ENCODE results near the gene TTC21B. TPM values are rescaled to one million over a fixed set of nuclear protein-coding genes. Genes with fewer than 3 reads are reported as not detected.

Gene TTC21B
- total and polyA plus RNA-seq, 9 donors: 16.0 to 25.5 (median 18.1) TPM

GRCh38 chr2:165891943-165892342, 61.6 kb downstream of the TTC21B start:
- H3K27me3 ChIP-seq (ENCODE audit: control insufficient read depth, insufficient read depth, low read length): no peaks in the 10 kb centered on the region
- no peak overlapping the region for H3K4me3 ChIP-seq (ENCODE audit: low read length)
- no peak overlapping the region for H3K27ac ChIP-seq (ENCODE audit: low read length)
- H3K9me3 ChIP-seq (replicated peaks; ENCODE audit: control insufficient read depth, low read depth, low read length): no peaks in the 10 kb centered on the region
- H3K36me3 ChIP-seq (ENCODE audit: control insufficient read depth, insufficient read depth, low read length): peaks cover 24% of the 10 kb centered on the region
- WGBS (ENCODE audit: insufficient coverage): no CpG with 5 or more reads among the region's 2 CpGs
- H3K4me1 ChIP-seq (ENCODE audit: control insufficient read depth, insufficient read depth, low read length): no peaks in the 10 kb centered on the region
- DNase-seq: no peak

- Histone ChIP-seq H3K36me3 (ENCODE audit: control insufficient read depth, insufficient read depth, low read length) (peaks cover 20% of the 10 kb centered on the region), H3K4me3 (ENCODE audit: low read length) (no peak overlapping the region), H3K27me3 (ENCODE audit: control insufficient read depth, insufficient read depth, low read length) (no peaks in the 10 kb centered on the region), H3K27ac (ENCODE audit: low read length) (no peak overlapping the region), H3K4me1 (ENCODE audit: control insufficient read depth, insufficient read depth, low read length) (no peaks in the 10 kb centered on the region), H3K9me3 (replicated peaks; ENCODE audit: control insufficient read depth, low read depth, low read length) (no peaks in the 10 kb centered on the region)
- no peak for DNase-seq
- WGBS (ENCODE audit: insufficient coverage): no CpG with 5 or more reads among the region's 1 CpG
These were observed 62.2 kb downstream of the TTC21B start for GRCh38 chr2:165891345-165891744.

GRCh38 chr2:165889798-165890197, 63.8 kb downstream of the TTC21B start:
- H3K36me3 ChIP-seq (ENCODE audit: control insufficient read depth, insufficient read depth, low read length): peaks cover 17% of the 10 kb centered on the region
- H3K4me1 ChIP-seq (ENCODE audit: control insufficient read depth, insufficient read depth, low read length): no peaks in the 10 kb centered on the region
- DNase-seq: no peak
- no peak overlapping the region for H3K27ac ChIP-seq (ENCODE audit: low read length)
- H3K27me3 ChIP-seq (ENCODE audit: control insufficient read depth, insufficient read depth, low read length): no peaks in the 10 kb centered on the region
- H3K9me3 ChIP-seq (replicated peaks; ENCODE audit: control insufficient read depth, low read depth, low read length): no peaks in the 10 kb centered on the region
- H3K4me3 ChIP-seq (ENCODE audit: low read length): no peak overlapping the region

- no peak overlapping the region for H3K4me3 ChIP-seq (ENCODE audit: low read length)
- DNase-seq: no peak
- 30% methylated on average over 1 of the region's 1 CpG for WGBS (ENCODE audit: insufficient coverage)
- H3K27ac ChIP-seq (ENCODE audit: low read length): no peak overlapping the region
- no peaks in the 10 kb centered on the region for H3K9me3 ChIP-seq (replicated peaks; ENCODE audit: control insufficient read depth, low read depth, low read length)
- no peaks in the 10 kb centered on the region for H3K27me3 ChIP-seq (ENCODE audit: control insufficient read depth, insufficient read depth, low read length)
- H3K36me3 ChIP-seq (ENCODE audit: control insufficient read depth, insufficient read depth, low read length): peaks cover 14% of the 10 kb centered on the region
- H3K4me1 ChIP-seq (ENCODE audit: control insufficient read depth, insufficient read depth, low read length): no peaks in the 10 kb centered on the region
These were observed 64.4 kb downstream of the TTC21B start for GRCh38 chr2:165889158-165889557.

GRCh38 chr2:165888171-165888570, 65.4 kb downstream of the TTC21B start:
- H3K36me3 ChIP-seq (ENCODE audit: control insufficient read depth, insufficient read depth, low read length): peaks cover 9% of the 10 kb centered on the region
- H3K27ac ChIP-seq (ENCODE audit: low read length): no peak overlapping the region
- no peak overlapping the region for H3K4me3 ChIP-seq (ENCODE audit: low read length)
- peak; percentile 40 for DNase-seq
- H3K4me1 ChIP-seq (ENCODE audit: control insufficient read depth, insufficient read depth, low read length): no peaks in the 10 kb centered on the region
- no peaks in the 10 kb centered on the region for H3K9me3 ChIP-seq (replicated peaks; ENCODE audit: control insufficient read depth, low read depth, low read length)
- no CpG with 5 or more reads among the region's 2 CpGs for WGBS (ENCODE audit: insufficient coverage)
- H3K27me3 ChIP-seq (ENCODE audit: control insufficient read depth, insufficient read depth, low read length): no peaks in the 10 kb centered on the region

GRCh38 chr2:165886487-165887146, 67.0 kb downstream of the TTC21B start:
- Histone ChIP-seq H3K36me3 (ENCODE audit: control insufficient read depth, insufficient read depth, low read length) (peaks cover 9% of the 10 kb centered on the region), H3K4me1 (ENCODE audit: control insufficient read depth, insufficient read depth, low read length) (no peaks in the 10 kb centered on the region), H3K4me3 (ENCODE audit: low read length) (no peak overlapping the region), H3K27me3 (ENCODE audit: control insufficient read depth, insufficient read depth, low read length) (no peaks in the 10 kb centered on the region), H3K9me3 (replicated peaks; ENCODE audit: control insufficient read depth, low read depth, low read length) (no peaks in the 10 kb centered on the region), H3K27ac (ENCODE audit: low read length) (no peak overlapping the region)
- 88% methylated on average over 1 of the region's 3 CpGs for WGBS (ENCODE audit: insufficient coverage)
- DNase-seq: no peak

- Histone ChIP-seq H3K36me3 (ENCODE audit: control insufficient read depth, insufficient read depth, low read length) (peaks cover 4% of the 10 kb centered on the region), H3K9me3 (replicated peaks; ENCODE audit: control insufficient read depth, low read depth, low read length) (no peaks in the 10 kb centered on the region), H3K4me3 (ENCODE audit: low read length) (no peak overlapping the region), H3K27ac (ENCODE audit: low read length) (no peak overlapping the region), H3K4me1 (ENCODE audit: control insufficient read depth, insufficient read depth, low read length) (no peaks in the 10 kb centered on the region), H3K27me3 (ENCODE audit: control insufficient read depth, insufficient read depth, low read length) (no peaks in the 10 kb centered on the region)
- no CpG with 5 or more reads among the region's 6 CpGs for WGBS (ENCODE audit: insufficient coverage)
- peak; percentile 32 for DNase-seq
These were observed 75.7 kb downstream of the TTC21B start for GRCh38 chr2:165877565-165878550.

- H3K4me3 ChIP-seq (ENCODE audit: low read length): no peak overlapping the region
- H3K9me3 ChIP-seq (replicated peaks; ENCODE audit: control insufficient read depth, low read depth, low read length): no peaks in the 10 kb centered on the region
- no CpG with 5 or more reads among the region's 1 CpG for WGBS (ENCODE audit: insufficient coverage)
- no peak for DNase-seq
- no peak overlapping the region for H3K27ac ChIP-seq (ENCODE audit: low read length)
- H3K27me3 ChIP-seq (ENCODE audit: control insufficient read depth, insufficient read depth, low read length): no peaks in the 10 kb centered on the region
- H3K4me1 ChIP-seq (ENCODE audit: control insufficient read depth, insufficient read depth, low read length): no peaks in the 10 kb centered on the region
- peaks cover 8% of the 10 kb centered on the region for H3K36me3 ChIP-seq (ENCODE audit: control insufficient read depth, insufficient read depth, low read length)
These were observed 76.9 kb downstream of the TTC21B start for GRCh38 chr2:165876712-165877111.

- no CpG with 5 or more reads among the region's 1 CpG for WGBS (ENCODE audit: insufficient coverage)
- H3K36me3 ChIP-seq (ENCODE audit: control insufficient read depth, insufficient read depth, low read length): peaks cover 8% of the 10 kb centered on the region
These were observed 77.3 kb downstream of the TTC21B start for GRCh38 chr2:165876269-165876668.

GRCh38 chr2:165874445-165875039, 79.0 kb downstream of the TTC21B start:
- no peaks in the 10 kb centered on the region for H3K4me1 ChIP-seq (ENCODE audit: control insufficient read depth, insufficient read depth, low read length)
- peak; percentile 74 for DNase-seq
- no peaks in the 10 kb centered on the region for H3K9me3 ChIP-seq (replicated peaks; ENCODE audit: control insufficient read depth, low read depth, low read length)
- H3K36me3 ChIP-seq (ENCODE audit: control insufficient read depth, insufficient read depth, low read length): peaks cover 3% of the 10 kb centered on the region
- no peaks in the 10 kb centered on the region for H3K27me3 ChIP-seq (ENCODE audit: control insufficient read depth, insufficient read depth, low read length)
- H3K27ac ChIP-seq (ENCODE audit: low read length): no peak overlapping the region
- WGBS (ENCODE audit: insufficient coverage): no CpG with 5 or more reads among the region's 3 CpGs
- H3K4me3 ChIP-seq (ENCODE audit: low read length): no peak overlapping the region

More at GRCh38 chr2:165876269-165876668, 77.3 kb downstream of the TTC21B start:
- no peak overlapping the region for H3K27ac ChIP-seq (ENCODE audit: low read length)
- H3K4me3 ChIP-seq (ENCODE audit: low read length): no peak overlapping the region
- no peaks in the 10 kb centered on the region for H3K27me3 ChIP-seq (ENCODE audit: control insufficient read depth, insufficient read depth, low read length)
- H3K9me3 ChIP-seq (replicated peaks; ENCODE audit: control insufficient read depth, low read depth, low read length): no peaks in the 10 kb centered on the region
- H3K4me1 ChIP-seq (ENCODE audit: control insufficient read depth, insufficient read depth, low read length): no peaks in the 10 kb centered on the region
- no peak for DNase-seq

Data from muscle of leg (tissue), 11 donors.